SK-N-SH (cell line): ENCODE data around the gene AK5. TPM values are rescaled to one million over a fixed set of nuclear protein-coding genes. Genes with fewer than 3 reads are reported as not detected.

Experiments used
- CTCF ChIA-PET: fragments of 300-600, 350-600 bp; formaldehyde crosslinking; extraction: SDS; loops from one replicate; lab custom pipeline; 2021; lab: Yijun Ruan, JAX
- POLR2A ChIA-PET: fragments of 350-600 bp; sonication (Branson Sonifier 250); formaldehyde crosslinking; extraction: SDS; loops from one replicate; lab custom pipeline; 2020; ENCODE audit warnings: antibody characterized with exemption, inconsistent platforms; lab: Yijun Ruan, JAX
- DNase-seq: peaks from one replicate; pipeline ENCODE4 v3.0.0; 2012
- H2AFZ ChIP-seq: fragments of 200-600 bp; sonication (generic); 2 replicates; pipeline ENCODE4 v1.8.1; 2016; ENCODE audit warnings: antibody characterized with exemption, mild to moderate bottlenecking, low read depth
- H3F3A ChIP-seq: fragments of 200-600 bp; sonication (generic); replicated peaks from 2 replicates; pipeline ENCODE3; 2016; ENCODE audit warnings: antibody characterized with exemption, mild to moderate bottlenecking; ENCODE audit not compliant: insufficient read depth
- H3K27ac ChIP-seq, 2 experiments: fragments of 200-500 bp in 1 of 2; fragments of 200-600 bp in 1 of 2; sonication (Bioruptor generic) in 1 of 2; sonication (generic), shearing (Covaris generic) in 1 of 2; 2 replicates each; pipeline versions ENCODE4 v1.5.1 to v1.6.1; 2014 to 2016; ENCODE audit warnings: low read depth in 2 of 2, inconsistent platforms in 1 of 2, low read length in 1 of 2, mild to moderate bottlenecking in 1 of 2, mixed read lengths in 1 of 2
- H3K27me3 ChIP-seq: fragments of 200-600 bp; sonication (generic), shearing (Covaris generic); 2 replicates; pipeline ENCODE4 v1.6.1; 2016; ENCODE audit warnings: mixed run types; ENCODE audit not compliant: insufficient read depth
- H3K36me3 ChIP-seq, 2 experiments: fragments of 200-500 bp in 1 of 2; fragments of 200-600 bp in 1 of 2; sonication (Bioruptor generic) in 1 of 2; sonication (generic) in 1 of 2; replicated peaks in 1 of 2; 2 replicates each; pipeline versions ENCODE3 to v1.5.1; 2014 to 2016; ENCODE audit warnings: low read length in 1 of 2, mild to moderate bottlenecking in 1 of 2; ENCODE audit not compliant: insufficient read depth in 2 of 2, control insufficient read depth in 1 of 2
- H3K4me1 ChIP-seq, 2 experiments: fragments of 200-500 bp in 1 of 2; fragments of 200-600 bp in 1 of 2; sonication (Bioruptor generic) in 1 of 2; sonication (generic), shearing (Covaris generic) in 1 of 2; 2 replicates each; pipeline versions ENCODE4 v1.5.1 to v1.6.1; 2014 to 2016; ENCODE audit warnings: low read depth in 1 of 2, low read length in 1 of 2, mixed run types in 1 of 2; ENCODE audit not compliant: insufficient read depth in 2 of 2, control insufficient read depth in 1 of 2
- H3K4me2 ChIP-seq: fragments of 200-600 bp; sonication (generic), shearing (Covaris generic); 2 replicates; pipeline ENCODE4 v1.6.1; 2017; ENCODE audit warnings: mixed run types
- H3K4me3 ChIP-seq, 2 experiments: fragments of 200-500 bp in 1 of 2; fragments of 200-600 bp in 1 of 2; sonication (Bioruptor generic) in 1 of 2; sonication (generic), shearing (Covaris generic) in 1 of 2; 2 replicates each; pipeline versions ENCODE4 v1.5.1 to v1.8.1; 2014 to 2016; ENCODE audit warnings: low read depth in 2 of 2, inconsistent platforms in 1 of 2, low read length in 1 of 2, mild to moderate bottlenecking in 1 of 2, mixed read lengths in 1 of 2, moderate library complexity in 1 of 2
- H3K79me2 ChIP-seq: fragments of 200-600 bp; sonication (generic); 2 replicates; pipeline ENCODE4 v1.8.1; 2017; ENCODE audit warnings: mild to moderate bottlenecking; ENCODE audit not compliant: insufficient read depth
- H3K9ac ChIP-seq: fragments of 200-600 bp; sonication (generic); 2 replicates; pipeline ENCODE4 v1.6.1; 2017; ENCODE audit warnings: mixed run types
- H3K9me2 ChIP-seq: fragments of 200-600 bp; sonication (generic); 2 replicates; pipeline ENCODE4 v1.6.1; 2017; ENCODE audit warnings: mixed run types
- H3K9me3 ChIP-seq: fragments of 200-600 bp; sonication (generic); 2 replicates; pipeline ENCODE4 v1.6.1; 2017; ENCODE audit warnings: mixed run types, mild to moderate bottlenecking, moderate library complexity
- H4K20me1 ChIP-seq: fragments of 200-600 bp; sonication (generic); 2 replicates; pipeline ENCODE4 v1.6.1; 2017; ENCODE audit warnings: mild to moderate bottlenecking, mixed run types; ENCODE audit not compliant: insufficient read depth
- EZH2phosphoT487 ChIP-seq: fragments of 200-600 bp; sonication (generic); IDR thresholded peaks from 2 replicates; pipeline ENCODE4 v1.6.1; 2017; ENCODE audit warnings: low read depth, mixed run types, mild to moderate bottlenecking, antibody characterized with exemption, moderate library complexity, borderline replicate concordance
- MEF2A ChIP-seq: IDR thresholded peaks from 2 replicates; pipeline ENCODE4 v1.4.0; 2012; ENCODE audit warnings: low read depth, borderline replicate concordance
- RAD21 ChIP-seq: IDR thresholded peaks from 2 replicates; pipeline ENCODE4 v1.6.1; 2012; ENCODE audit warnings: mild to moderate bottlenecking, low read length
- REST ChIP-seq: IDR thresholded peaks from 2 replicates; pipeline ENCODE4 v1.6.1; 2012; ENCODE audit warnings: mild to moderate bottlenecking, low read depth, low read length, moderate library complexity
- SIN3A ChIP-seq: IDR thresholded peaks from 2 replicates; pipeline ENCODE4 v1.6.1; 2012; ENCODE audit warnings: low read depth, mild to moderate bottlenecking, low read length, moderate library complexity, borderline replicate concordance
- TAF1 ChIP-seq: IDR thresholded peaks from 2 replicates; pipeline ENCODE4 v1.6.1; 2012; ENCODE audit warnings: low read depth, mild to moderate bottlenecking, low read length, moderate library complexity, borderline replicate concordance
- TCF12 ChIP-seq: IDR thresholded peaks from 2 replicates; pipeline ENCODE4 v1.4.0; 2012
- WGBS: methylation state at CpG from one replicate; pipeline ENCODE4 v1.1.6; 2017; ENCODE audit warnings: low lambda C conversion rate; 5-methylcytosine and 5-hydroxymethylcytosine counted together
- polyA plus RNA-seq, 3 experiments: library from polyadenylated mRNA; depleted of rRNA; stranded (reverse); fragments of >200 nt; gene quantifications; 2 replicates each; pipeline ENCODE4 v1.2.3, GENCODE V29; 2012

Gene AK5
- polyA plus RNA-seq, 1 of the 3 experiments (the other 2 are of a cell fraction): 22.9 TPM

- no peaks in the 10 kb centered on the region for H3K36me3 ChIP-seq
- no peaks in the 10 kb centered on the region for H3K9me3 ChIP-seq
- no peak overlapping the region for H3K9ac ChIP-seq
- no peaks in the 10 kb centered on the region for H3K27me3 ChIP-seq
- 57% methylated on average over 6 of the region's 6 CpGs for WGBS
- no peak overlapping the region for H2AFZ ChIP-seq
- peaks cover 19% of the 10 kb centered on the region; the same call in 1 of the 2 replicates for H3K79me2 ChIP-seq
- ChIA-PET CTCF (interaction anchor here (0.7 to 1.0 kb wide), 2 partner anchors 8 to 30 kb away, joined by 3 read pairs; no protein-coding TSS in a partner anchor), POLR2A (no interaction called here)
- H3K4me2 ChIP-seq: peak overlapping the region; percentile 94
- no peak for DNase-seq
- no peaks in the 10 kb centered on the region for H3F3A ChIP-seq
- H3K4me3 ChIP-seq: peak overlapping the region in 1 of 2 experiments; percentile 82; a peak in 3 of 4 replicates
- H4K20me1 ChIP-seq: no peaks in the 10 kb centered on the region
- H3K27ac ChIP-seq: no peak overlapping the region; a peak in 1 of 4 replicates
- H3K4me1 ChIP-seq: peaks cover 8 to 15% of the 10 kb centered on the region in 2 experiments
- H3K9me2 ChIP-seq: no peaks in the 10 kb centered on the region
- TF ChIP-seq REST (no peak), TCF12 (peak; percentile 25; the same call in 1 of the 2 replicates)
These were observed 2.0 kb downstream of the AK5 start for GRCh38 chr1:77283701-77284425.

GRCh38 chr1:77287535-77287934 is 5.7 kb downstream of the AK5 start:
- WGBS: 53% methylated on average over 4 of the region's 5 CpGs
- Histone ChIP-seq H3K27ac (peak overlapping the region; percentile 44 to 55; a peak in 2 of 4 replicates), H3K36me3 (peaks cover 0 to 4% of the 10 kb centered on the region in 2 experiments), H2AFZ (peak overlapping the region; percentile 63), H4K20me1 (no peaks in the 10 kb centered on the region), H3K9me3 (no peaks in the 10 kb centered on the region), H3K4me2 (peak overlapping the region; percentile 42; the same call in 1 of the 2 replicates), H3K4me3 (no peak overlapping the region), H3K4me1 (peaks cover 8 to 10% of the 10 kb centered on the region in 2 experiments), H3F3A (no peaks in the 10 kb centered on the region), H3K9me2 (no peaks in the 10 kb centered on the region), H3K27me3 (no peaks in the 10 kb centered on the region), H3K79me2 (peaks cover 17% of the 10 kb centered on the region; the same call in 1 of the 2 replicates), H3K9ac (no peak overlapping the region)
- DNase-seq: no peak
- ChIA-PET POLR2A (interaction anchor here (0.5 kb wide), 1 partner anchor 961 kb away, joined by 3 read pairs; no protein-coding TSS in a partner anchor), CTCF (no interaction called here)
- TF ChIP-seq REST (no peak), RAD21 (no peak), EZH2phosphoT487 (no peak), MEF2A (no peak), TCF12 (no peak), TAF1 (no peak), SIN3A (no peak)
